ENCODE measurements around the gene MREG.
"Not testable (repeated sequence)": the region's sequence is repeated elsewhere in the genome, so short reads cannot be mapped to it uniquely, and the experiment has no call there.

MREG gene

GRCh38 chr2:215983581-215984351, 29.6 kb downstream of the MREG start:
- DNase-seq: no peak

DNA sequence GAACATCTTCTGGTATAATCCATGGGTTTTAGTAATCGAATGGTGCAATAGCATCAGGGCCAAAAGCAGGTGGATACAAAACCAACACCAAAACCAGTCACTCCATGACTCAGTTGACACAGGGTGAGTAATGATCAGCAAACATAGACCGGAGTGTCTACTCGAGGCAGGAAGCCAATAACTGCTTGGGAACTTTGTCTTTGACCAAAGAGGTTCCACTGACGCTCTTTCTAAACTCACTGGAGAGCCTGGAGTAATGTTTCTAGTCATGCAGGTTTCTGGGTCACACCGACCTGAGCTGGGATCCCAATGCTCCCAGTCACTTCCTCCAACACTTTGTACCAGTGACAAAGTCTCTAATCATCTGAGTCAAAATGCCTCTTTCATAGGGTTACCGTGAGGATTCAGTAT, 30.9 kb downstream of the MREG start:
- no peak for DNase-seq

DNA sequence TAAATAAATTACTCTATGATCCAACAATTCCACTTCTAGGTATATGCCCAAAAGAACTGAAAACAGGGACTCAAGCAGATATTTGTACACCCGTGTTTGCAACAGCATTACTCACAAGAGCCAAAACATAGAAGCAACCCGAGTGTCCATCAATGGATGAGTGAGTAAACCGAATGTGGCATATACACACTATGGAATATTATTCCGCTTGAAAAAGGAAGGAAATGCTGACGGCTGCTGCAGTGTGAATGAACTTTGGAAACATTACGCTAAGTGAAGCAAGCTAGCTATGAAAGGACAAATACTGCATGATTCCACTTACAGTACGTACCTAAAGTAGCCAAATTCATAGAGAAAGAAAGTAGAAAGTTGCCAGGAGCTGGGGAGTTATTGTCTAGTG, 32.2 kb downstream of the MREG start:
- DNase-seq: no peak

GRCh38 chr2:215979620-215980019, 33.7 kb downstream of the MREG start:
- DNase-seq: no peak

GRCh38 chr2:215974700-215975429, 38.5 kb downstream of the MREG start:
- DNase-seq: no peak

GRCh38 chr2:215973954-215974699, 39.2 kb downstream of the MREG start:
- DNase-seq: no peak

DNA sequence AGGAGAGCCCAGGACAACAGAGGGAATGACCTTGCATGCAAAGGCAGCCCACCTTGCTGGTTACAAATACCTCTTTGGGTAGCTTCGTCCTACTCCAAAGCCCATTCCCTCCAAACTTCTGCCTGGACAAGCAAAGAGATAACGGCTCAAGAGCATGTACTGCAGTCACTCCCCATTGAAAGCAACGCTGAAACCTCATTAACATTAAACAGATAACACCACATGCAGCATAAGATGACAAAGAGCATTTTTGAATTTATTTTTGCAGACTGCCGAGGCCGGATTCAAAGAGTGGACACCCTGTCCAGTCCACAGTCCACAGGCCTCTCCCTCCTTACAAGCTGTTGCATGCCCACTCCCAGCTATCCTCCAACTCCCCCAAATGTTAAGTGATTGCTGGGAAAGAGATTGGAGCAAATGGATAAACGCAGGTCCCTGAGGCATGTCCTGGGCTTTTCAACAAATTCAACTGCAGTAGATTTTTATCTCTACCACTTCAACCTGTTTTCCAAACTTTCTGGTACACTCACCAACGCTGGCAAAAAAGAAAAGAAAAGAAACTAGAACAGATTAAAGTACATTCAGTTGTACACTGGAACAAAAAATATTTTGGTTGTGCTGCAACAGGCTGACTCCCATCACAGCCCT, 40.1 kb downstream of the MREG start:
- DNase-seq: no peak

- DNase-seq: no peak
Observed at GRCh38 chr2:215971671-215972070, 41.7 kb downstream of the MREG start.

GRCh38 chr2:215970894-215971293, 42.5 kb downstream of the MREG start:
- not testable (repeated sequence) for DNase-seq

DNA sequence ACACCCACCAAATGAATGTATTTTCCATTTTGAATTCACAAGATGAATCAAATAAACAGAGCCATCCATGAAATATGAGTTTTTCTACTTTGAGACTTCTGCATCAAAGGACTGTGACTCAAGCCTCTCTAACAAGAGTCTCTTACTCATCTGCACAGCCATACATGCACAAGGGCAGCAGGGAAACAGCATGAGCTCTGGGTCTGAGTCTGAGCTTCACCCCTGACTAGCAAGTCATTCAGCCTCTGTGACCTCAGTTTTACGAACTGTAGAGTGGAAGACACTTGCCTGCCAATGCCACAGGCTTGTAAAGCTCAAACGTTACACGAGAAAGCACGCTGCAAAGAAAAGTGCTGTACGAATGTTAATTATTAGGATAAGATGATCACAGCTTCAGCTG, 42.9 kb downstream of the MREG start:
- DNase-seq: no peak

- no peak for DNase-seq
Observed at GRCh38 chr2:215969131-215969841, 44.1 kb downstream of the MREG start.

DNA sequence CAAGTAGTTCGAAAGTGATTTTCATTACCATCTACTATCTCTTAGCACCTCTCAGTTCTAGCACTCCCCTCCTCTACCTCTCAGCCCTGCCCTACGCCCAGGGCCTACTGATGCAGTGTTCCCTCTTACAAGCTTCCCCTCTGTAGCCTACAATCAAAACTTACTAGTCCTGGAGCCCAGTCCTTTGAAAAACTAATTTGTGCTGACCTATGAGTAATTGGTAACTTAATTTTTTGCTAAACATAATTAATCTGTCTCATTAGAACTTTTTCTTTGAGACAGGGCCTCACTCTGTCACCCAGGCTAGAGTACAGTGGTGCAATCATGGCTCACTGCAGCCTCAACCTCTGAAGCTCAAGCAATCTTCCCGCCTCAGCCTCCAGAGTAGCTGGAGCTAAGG, 44.9 kb downstream of the MREG start:
- DNase-seq: no peak

DNA sequence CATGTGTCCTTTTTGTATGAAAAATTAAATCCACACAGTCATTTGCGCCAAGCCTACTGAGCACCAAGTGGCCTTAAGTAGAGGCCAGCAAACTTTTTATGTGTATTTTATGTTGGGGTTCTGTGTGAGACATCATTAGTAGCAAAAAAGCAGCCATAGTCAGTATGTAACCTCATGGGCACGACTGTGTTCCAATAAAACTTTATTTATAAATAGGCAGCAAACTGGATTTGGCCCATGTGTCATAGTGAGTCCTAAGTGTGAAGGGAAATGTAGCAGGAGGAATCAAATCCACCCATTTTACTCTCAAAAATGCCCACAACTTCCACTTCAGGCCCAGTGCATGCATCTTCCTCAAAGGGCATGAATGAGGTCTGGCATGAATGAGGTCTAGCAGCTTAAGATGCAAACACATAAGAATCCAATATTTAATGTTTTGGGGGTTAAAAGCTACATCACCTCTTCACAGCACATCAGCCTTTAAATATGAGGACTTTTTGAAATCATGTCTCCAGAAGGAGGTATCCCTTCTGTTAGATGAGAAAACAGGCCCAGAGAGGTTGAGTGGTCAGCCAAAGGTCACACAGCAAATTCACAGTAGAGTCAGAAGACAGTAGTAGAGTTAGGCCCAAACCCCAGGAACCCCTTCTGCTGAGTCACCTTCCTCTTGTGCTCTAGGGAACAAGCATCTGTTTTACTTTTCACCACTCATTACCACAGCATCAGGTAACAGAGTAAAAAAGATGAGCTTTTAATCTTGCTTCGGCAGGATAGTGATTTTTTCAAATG, 45.6 kb downstream of the MREG start:
- DNase-seq: no peak

- DNase-seq: no peak
Observed at GRCh38 chr2:215966951-215967350, 46.4 kb downstream of the MREG start.

GRCh38 chr2:215966274-215966673, 47.1 kb downstream of the MREG start:
- DNase-seq: no peak

GRCh38 chr2:215965532-215966165, 47.7 kb downstream of the MREG start:
- DNase-seq: no peak

DNA sequence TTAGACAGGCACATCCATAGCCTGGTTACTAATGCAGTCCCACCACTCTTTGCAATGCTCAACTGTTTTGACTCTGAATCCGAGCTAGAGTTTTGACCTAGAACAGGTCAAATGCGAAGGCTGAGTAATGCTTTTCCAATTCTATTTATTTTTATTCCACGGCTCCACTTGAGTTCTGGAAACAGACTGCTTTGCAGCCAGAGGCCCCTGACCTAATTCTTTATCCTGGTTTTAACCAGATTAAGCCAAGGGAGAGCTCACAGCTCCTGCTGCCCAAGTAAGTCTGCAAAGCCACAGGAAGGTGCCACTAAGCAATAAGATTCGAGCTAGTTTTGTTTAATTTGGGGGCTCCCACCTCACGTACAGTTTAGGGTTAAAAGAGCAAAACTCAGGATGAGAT, 51.4 kb downstream of the MREG start:
- no peak for DNase-seq

DNA sequence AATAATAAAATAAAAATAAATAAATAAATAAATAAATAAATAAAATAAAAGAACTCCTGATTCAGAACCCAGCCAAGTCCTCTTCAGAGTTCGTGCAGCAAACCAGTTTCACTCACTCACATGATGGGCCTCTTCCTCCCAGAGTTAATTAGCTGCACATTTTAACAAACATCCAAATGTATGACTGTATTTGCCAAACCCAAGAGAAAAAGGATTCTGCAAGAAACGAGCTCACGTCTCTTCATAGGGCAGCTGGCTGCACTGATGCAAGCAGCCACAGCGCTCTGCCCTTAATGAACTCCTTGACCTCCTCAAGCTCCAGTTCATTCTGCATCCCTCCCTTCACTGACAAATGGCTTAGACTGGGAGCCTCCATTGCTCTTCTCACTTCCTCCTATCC, 55.1 kb downstream of the MREG start:
- DNase-seq: no peak

- not testable (repeated sequence) for DNase-seq
Observed at GRCh38 chr2:215957354-215958122, 55.8 kb downstream of the MREG start.

DNA sequence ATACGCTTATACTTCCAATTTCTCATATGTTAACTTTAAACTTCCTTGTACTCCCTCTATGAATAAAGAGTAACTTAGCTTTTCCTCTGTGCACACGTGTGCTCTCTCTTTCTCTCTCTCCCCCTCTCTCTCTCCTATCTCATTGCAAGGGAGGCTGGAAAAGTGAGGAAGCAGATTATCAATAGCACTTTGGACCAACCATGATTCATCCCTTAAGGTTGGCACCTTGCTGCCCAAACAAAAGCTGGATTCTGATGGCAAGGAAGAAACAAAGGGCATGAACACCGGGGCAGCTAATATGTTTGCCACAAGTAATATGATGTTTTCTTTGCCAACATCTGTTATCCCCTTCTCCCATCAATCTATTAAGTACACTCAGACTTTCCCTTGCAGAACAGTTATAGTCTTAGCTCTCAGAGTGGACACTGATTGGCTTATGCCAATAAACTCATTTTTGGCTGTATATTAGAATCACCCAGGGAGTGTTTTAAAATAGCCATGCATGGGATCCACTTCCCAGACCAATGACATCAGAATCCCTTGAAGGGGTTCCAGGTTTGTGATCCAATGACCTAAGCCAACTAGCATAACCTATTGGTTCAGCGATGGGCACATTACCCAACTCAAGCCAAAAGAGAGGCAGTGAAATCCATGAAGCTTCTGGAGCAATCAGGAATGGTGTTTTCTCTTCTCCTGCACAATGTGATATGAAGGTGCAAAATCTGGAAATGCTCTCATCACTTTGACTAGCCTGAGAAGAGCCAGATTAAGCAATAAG, 60.3 kb downstream of the MREG start:
- DNase-seq: no peak

Data from NCI-H1930 (cell line).